ENCODE data around the gene OR10A4. TPM values are rescaled to one million over a fixed set of nuclear protein-coding genes. Genes with fewer than 3 reads are reported as not detected.
"Not testable (repeated sequence)": the region's sequence is repeated elsewhere in the genome, so short reads cannot be mapped to it uniquely, and the experiment has no call there.

The OR10A4 gene
- total and polyA plus RNA-seq, 3 donors from 2014 or later = not detected

DNA sequence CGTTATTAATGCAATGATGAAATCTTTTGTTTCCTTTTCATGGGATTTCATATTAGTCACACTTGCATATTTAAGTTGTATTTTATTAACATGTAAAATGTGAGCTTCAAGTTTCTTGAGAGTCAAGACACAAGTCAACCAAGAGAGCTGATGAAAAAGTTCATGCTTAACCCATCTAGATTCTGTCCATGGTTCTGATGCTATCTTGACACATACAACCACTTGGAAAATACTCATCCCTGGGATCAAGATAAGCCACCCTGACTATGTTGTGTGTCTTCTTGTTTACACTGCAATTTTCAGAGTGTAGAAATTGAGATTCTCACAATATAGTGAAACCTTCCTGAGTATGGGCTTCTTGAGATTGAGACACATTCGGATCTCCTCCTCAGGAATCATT, 664 bp upstream of the OR10A4 start:
- Histone ChIP-seq H3K27ac (no peak overlapping the region), H3K27me3 (no peaks in the 10 kb centered on the region), H3K9me3 (no peaks in the 10 kb centered on the region), H3K36me3 (ENCODE audit: low read depth, missing control alignments) (no peaks in the 10 kb centered on the region), H3K4me1 (no peaks in the 10 kb centered on the region), H3K4me3 (no peak overlapping the region)
- TF ChIP-seq POLR2A (IDR thresholded peaks at IDR 0.05) = no peak
- TF ChIP-seq CTCF (IDR thresholded peaks at IDR 0.05) = no peak
- DNase-seq = no peak
- 97% methylated on average over 2 of the region's 2 CpGs for WGBS, 2 donors
- intact Hi-C loops (cut with DNase I; ENCODE audit: low total_unique reads) = no loop called here

GRCh38 chr11:6876914-6877313, 489 bp downstream of the OR10A4 start:
- TF ChIP-seq CTCF (IDR thresholded peaks at IDR 0.05) (no peak), POLR2A (IDR thresholded peaks at IDR 0.05) (no peak)
- DNase-seq = no peak
- H3K27me3 ChIP-seq = no peaks in the 10 kb centered on the region
- H3K27ac ChIP-seq = no peak overlapping the region
- intact Hi-C loops (cut with DNase I; ENCODE audit: low total_unique reads) = no loop called here
- WGBS, 2 donors = 91 to 97% methylated on average over 3 of the region's 3 CpGs
- no peaks in the 10 kb centered on the region for H3K9me3 ChIP-seq
- H3K36me3 ChIP-seq (ENCODE audit: low read depth, missing control alignments) = no peaks in the 10 kb centered on the region
- H3K4me1 ChIP-seq = no peaks in the 10 kb centered on the region
- no peak overlapping the region for H3K4me3 ChIP-seq

GRCh38 chr11:6882751-6883150, 6.3 kb downstream of the OR10A4 start:
- no peak overlapping the region for H3K4me3 ChIP-seq

DNA sequence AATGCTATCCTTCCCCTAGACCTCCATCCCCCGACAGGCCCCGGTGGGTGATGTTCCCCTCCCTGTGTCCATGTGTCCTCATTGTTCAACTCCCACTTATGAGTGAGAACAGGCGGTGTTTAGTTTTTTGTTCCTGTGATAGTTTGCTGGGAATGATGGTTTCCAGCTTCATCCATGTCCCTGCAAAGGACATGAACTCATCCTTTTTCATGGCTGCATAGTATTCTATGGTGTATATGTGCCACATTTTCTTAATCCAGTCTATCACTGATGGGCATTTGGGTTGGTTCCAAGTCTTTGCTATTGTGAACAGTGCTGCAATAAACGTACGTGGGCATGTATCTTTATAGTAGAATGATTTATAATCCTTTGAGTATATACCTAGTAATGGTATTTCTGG, 11.3 kb downstream of the OR10A4 start:
- H3K9me3 ChIP-seq; H3K27ac ChIP-seq; H3K4me3 ChIP-seq; H3K4me1 ChIP-seq; DNase-seq; H3K27me3 ChIP-seq; intact Hi-C loops (cut with DNase I; ENCODE audit: low total_unique reads); H3K36me3 ChIP-seq (ENCODE audit: low read depth, missing control alignments): not testable (repeated sequence)
- WGBS, 2 donors = 93 to 95% methylated on average over 5 of the region's 5 CpGs

More at GRCh38 chr11:6882751-6883150, 6.3 kb downstream of the OR10A4 start:
- Histone ChIP-seq H3K27ac (no peak overlapping the region), H3K9me3 (no peaks in the 10 kb centered on the region), H3K36me3 (ENCODE audit: low read depth, missing control alignments) (no peaks in the 10 kb centered on the region), H3K4me1 (no peaks in the 10 kb centered on the region), H3K27me3 (no peaks in the 10 kb centered on the region)
- intact Hi-C loops (cut with DNase I; ENCODE audit: low total_unique reads) = no loop called here
- no peak for DNase-seq
- TF ChIP-seq CTCF (IDR thresholded peaks at IDR 0.05) = no peak
- no peak for TF ChIP-seq POLR2A (IDR thresholded peaks at IDR 0.05)

- no peak for DNase-seq
- H3K36me3 ChIP-seq (ENCODE audit: low read depth, missing control alignments) = no peaks in the 10 kb centered on the region
- no peaks in the 10 kb centered on the region for H3K27me3 ChIP-seq
- 93 to 98% methylated on average over 4 of the region's 4 CpGs for WGBS, 2 donors
- H3K27ac ChIP-seq = no peak overlapping the region
- intact Hi-C loops (cut with DNase I; ENCODE audit: low total_unique reads) = no loop called here
- TF ChIP-seq POLR2A (IDR thresholded peaks at IDR 0.05) (no peak), CTCF (IDR thresholded peaks at IDR 0.05) (no peak)
- H3K4me1 ChIP-seq = no peaks in the 10 kb centered on the region
- H3K4me3 ChIP-seq = no peak overlapping the region
- H3K9me3 ChIP-seq = no peaks in the 10 kb centered on the region
These were observed 12.4 kb downstream of the OR10A4 start for GRCh38 chr11:6888830-6889229.

Data from testis (tissue), 3 donors.